Stimulated activated CD4-positive, alpha-beta T cell treated with anti-CD3 and anti-CD28 coated beads, TNF-alpha, amount 100 ng/mL, for 48 hours (primary cell): ENCODE results near the gene LRRC14B.

Experiments used
- DNase-seq, 3 donors: peaks; one replicate each; pipeline ENCODE4 v3.0.0-alpha.2; 2020; ENCODE audit warnings: low read depth in 3 of 3

Gene LRRC14B

DNA sequence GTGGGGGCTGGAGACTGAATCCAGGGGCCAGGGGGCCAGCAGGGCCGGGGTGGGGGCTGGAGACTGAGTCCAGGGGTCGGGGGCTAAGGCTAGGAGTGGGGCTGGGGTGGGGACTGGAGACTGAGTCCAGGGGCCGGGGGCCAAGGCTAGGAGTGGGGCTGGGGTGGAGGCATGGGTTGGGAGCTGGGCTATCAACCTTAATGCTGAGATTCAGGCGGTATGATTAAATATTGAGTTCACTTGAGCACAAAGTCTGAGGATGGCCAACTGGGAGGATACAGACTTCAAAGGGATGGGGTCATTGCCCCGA is 17.0 kb upstream of the LRRC14B start:
- DNase-seq = no peak

DNA sequence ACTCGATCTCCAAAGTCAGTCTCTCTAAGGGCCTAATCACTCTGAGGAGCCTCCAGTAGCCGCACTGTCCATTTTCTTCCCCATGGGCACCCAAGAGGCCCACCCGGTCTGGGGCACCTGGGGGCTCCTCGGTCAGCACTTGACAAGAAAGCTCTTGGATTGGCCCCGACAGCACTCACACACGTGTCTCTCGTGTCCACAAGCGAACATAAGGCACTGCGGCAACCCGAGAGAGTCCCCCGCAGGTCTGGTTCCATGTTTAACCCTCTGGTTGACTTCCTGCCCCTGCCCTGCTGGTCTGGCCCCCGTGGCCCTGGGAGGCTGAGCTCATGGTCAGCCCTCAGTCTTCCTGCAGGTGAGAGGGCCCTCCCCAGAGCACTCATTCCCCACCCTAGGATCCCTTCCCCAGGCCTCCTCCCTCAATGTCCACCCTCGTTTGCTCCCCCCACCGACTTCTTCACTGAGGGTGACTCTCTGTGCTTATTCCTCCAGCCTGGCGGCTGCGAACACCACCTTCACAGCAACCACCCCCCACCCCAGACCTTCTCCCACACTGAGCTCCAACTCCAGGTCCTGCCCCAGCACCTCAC is 16.3 kb upstream of the LRRC14B start:
- no peak for DNase-seq

DNA sequence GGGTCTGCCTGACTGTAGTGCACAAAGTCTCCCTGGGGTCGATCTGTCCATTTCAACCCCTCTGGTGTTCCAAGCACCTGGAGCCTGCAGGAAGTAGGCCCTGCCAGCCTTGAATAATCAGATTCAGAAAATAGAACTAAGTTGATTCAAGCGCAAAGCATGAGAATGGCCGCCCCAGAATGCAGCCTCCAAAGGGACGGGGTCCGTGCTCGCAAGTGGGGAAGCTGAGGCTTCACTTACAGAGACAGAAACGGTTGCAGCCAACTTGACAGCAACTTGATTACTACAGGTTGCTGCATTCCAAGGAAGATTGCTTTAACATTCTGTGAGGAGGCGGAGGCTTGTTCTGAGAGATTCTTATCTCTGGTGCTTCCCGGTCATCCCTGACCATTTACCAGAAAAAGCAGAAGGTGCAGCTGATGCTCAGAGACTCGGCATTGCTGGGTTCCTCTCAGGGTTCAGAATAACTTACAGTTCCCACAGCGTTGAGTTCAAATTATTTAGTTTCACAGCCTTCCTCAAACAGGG is 14.9 kb upstream of the LRRC14B start:
- no peak for DNase-seq

DNA sequence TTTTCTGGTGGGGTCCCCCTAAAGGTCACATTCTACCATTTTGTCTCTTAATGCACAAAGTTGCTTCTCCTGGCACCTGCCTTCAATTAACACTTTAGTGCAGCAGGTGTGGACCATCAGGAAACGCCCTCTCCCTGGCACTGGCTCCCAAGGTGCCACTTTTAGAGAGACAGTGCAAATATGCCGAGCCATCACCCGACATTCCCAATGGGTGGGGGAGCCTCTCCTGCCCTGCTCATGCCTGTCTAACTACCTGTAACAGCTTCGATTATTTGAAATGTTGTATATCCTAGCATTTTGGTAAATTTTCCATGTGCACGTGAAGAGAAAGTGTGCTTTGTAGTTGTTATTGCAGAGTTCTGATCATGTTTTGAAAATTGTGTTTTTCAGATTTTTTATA is 13.2 kb upstream of the LRRC14B start:
- no peak for DNase-seq

DNA sequence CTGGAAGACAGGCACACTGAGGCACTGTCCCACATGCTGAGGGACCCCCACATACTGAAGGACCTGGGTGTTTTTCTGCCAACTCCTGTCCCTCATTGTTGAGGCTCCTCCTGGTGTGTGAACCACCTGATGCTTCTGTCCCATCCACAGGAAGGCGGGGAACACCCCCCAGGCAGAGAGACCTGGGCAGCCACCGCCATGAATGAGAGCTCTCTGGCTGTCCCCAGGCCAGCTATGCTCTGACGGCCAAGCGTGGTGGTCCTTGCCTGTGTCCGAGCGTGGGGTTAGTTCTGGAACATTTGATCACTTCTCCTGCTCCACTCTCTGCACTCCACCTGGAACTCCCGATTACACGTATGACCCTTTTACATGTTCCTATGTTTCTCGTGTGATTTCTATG is 11.9 kb upstream of the LRRC14B start:
- DNase-seq = no peak

DNA sequence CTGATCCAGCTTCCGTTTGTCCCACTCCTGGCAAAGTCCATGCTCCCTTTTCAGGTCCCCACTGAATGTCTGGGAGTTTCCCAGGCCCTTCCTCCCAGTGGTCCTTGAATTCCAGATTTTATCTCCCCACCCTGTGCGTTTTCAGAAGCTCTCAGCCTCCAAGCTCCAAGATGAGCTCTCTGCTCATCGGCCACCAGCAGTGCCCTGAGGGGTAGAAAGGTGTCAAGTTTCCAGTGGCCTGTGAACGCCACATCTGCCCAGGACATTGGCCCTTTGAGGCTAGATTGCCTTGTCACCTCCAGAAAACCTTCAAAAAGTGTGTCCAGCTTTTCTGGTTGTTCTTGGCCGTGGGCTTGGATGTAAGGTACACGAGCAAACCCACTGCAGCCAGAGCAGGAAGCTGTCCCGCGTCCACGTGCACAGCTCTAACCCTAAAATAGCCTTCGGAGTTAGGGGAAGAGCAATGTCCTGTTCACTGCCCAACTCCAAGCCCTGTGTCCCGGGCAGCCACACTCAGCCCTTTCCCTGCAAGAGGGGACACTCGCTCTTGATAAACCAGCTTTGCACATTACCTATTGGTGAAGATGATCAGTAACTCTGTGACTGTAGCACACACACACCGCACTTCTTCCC is 10.9 kb upstream of the LRRC14B start:
- no peak for DNase-seq

DNA sequence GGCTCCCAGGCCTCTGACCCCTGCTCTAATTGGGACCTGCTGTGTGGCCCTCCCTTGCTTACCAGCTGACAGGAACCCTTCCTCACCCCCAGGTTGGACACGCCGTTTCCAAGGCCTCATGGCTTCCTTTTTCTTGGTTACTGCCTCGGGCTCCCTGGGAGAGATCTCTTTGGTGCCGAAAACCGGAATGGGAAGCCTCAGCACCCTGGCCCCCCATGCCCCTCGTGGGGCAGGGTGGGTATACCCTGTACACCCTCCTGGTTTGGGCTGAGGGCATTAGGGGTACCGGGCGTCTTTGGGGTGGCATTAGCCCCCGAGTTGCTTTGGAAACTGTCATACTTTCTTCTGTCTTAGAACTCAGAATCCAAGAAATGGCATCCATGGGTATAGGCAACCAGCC is 10.1 kb upstream of the LRRC14B start:
- no peak for DNase-seq

DNA sequence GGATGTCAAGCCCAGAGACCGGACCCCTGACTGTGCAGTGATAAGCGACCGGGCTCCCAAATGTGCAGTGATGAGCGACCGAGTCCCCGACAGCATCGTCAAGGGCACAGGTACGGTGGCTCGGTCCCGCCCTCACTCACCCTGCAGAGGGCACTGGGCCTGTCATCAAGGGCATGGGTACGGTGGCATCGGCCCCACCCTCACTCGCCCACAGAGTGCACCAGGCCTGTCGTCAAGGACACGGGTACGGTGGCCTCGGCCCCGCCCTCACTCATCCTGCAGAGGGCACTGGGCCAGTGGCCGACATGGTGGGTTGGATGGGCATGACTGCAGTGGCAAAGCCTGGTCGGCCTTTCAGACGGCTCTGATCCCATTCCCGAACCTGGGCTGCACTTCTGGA is 9.7 kb upstream of the LRRC14B start:
- no peak for DNase-seq

DNA sequence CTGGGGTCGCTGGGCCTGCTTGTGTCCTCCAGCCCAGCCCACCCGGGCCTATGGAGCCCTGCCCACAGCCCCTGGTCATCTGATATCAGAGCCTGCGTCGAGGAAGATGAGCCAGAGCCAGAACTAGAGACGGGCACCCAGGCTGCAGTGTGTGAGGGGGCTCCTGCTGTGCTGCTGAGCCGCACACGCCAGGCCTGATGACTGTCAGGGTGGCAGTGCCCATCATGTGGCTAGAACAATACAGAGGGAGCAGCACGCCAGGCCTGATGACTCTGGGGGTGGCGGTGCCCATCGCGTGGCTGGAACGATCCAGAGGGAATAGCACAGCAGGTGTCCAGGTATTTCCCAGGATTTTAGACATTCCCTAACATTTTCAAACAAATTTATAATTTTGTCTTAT is 9.2 kb upstream of the LRRC14B start:
- no peak for DNase-seq

DNA sequence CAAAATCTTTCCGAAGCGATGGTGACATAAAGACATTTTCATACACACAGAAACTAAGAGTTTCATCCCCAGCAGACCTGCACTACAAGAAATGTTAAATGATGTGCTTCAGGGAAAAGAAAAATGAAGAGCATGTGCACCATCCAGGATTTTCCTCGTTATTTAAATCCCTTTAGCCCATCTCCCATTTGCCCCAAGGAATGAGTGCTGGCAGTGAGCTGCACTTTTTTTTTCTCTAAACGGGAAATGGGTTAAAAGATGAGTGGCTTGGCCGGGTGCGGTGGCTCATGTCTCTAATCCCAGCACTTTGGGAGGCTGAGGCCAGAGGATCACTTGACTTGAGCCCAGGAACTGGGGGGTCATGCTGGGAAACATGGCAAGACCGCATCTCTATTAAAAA is 6.8 kb upstream of the LRRC14B start:
- DNase-seq = no peak

DNA sequence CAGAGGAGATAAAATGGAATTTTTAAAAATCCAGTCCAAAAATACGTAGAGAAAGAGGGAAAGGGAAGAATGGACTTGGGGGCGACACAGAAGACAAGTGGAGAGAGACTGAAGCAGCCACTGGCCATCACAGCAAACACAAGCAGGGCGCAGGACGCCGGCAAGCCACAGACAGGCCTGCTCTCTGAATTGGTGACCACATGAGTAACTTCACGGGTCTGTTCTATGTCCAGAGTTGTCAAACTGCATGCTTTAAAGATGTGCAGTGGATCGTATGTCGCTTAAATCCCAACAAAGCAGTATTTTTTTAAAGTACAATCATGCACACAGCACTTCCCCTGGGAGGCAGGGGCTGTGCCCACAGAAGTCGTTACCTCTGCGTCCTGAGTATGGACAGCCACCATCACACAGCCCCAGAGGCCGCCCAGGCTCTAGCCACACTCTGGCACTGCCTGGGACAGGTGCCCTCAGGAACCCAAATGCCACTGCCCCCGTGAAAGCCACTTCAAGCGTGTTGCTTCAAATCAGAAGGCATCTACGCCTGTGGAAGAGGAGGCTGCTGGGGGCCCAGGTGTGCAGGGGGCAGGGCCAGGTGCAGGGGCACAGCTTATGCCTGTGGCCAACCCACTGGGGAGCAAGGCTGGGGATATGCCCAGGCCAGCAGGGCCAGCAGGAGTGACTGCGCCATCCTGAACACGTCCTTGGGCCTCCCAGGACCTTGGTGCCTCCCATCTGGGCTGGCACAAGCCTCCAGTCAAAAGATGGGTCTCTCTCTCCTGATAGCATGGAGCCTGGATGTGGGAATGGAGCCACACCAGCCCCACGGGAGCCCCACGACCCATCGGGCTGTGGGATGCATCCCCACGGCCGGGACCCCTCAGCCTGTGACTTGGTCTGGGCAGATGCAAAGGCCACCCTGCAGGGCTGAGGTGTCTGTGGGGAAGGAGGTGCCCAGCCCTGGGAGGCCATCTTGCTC is 5.9 kb upstream of the LRRC14B start:
- DNase-seq = no peak

DNA sequence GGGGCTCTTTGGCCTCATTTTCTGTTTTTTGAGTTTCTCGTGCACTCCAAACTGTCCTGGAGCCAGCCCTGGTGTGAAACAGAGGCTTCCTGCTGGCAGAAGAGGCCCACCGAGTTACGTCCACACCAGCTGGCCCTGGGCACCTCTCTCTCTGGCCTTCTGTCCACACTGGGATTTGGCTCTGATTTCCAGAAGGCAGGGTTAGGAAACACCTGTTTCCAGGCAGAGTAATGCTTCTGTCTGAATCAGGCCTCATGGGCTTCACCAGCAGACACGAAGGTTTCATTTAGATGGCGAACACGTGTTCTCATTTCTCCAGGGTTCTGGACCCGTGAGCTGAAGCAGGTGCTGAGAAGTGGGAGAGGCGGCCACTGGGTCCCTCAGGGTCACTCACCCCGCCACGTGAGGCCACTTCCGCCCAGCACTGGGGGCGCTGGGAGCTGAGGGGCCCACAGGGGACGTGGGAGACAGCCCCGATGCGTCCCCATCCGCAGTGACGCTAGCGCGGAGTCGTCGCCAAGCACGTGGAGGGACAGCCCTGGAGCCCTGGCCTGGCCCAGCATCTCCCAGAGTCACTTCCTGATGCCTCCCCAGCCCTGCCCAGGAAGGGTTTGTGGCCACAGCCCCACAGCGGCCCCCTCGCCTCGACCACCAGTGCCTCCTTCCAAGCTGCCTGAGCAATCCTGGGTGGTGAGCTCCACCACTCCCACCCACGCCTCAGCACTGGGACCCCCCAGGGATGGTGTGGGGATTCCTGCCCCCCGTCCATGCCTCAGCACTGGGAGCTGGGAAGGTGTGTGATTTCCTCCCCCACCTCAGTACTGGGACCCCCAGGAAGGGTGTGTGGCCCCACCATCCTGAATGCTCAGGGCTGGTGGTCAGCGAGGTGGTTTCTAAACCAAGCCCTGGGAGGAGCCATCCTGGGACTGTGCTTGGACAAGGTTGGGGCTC is 4.9 kb upstream of the LRRC14B start:
- no peak for DNase-seq

DNA sequence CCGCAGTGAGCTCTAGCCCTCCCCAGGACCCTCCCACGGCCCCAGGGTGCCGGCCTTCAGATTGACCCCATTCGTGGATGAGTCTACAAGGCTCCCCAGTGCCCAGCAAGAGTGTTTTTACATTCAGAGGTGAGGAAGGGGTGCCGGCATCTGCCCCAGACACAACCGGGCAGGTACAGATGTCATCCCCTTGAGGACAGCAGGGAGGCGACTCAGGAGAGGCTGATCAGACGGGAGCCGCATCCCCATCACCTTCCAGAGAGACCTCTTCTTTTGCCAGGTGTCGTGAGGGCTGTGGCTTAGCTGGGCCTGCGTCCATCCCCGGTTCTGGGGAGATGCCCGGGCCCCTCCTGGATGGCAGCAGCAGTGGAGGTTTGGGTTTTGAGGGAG is 4.3 kb upstream of the LRRC14B start:
- no peak for DNase-seq

DNA sequence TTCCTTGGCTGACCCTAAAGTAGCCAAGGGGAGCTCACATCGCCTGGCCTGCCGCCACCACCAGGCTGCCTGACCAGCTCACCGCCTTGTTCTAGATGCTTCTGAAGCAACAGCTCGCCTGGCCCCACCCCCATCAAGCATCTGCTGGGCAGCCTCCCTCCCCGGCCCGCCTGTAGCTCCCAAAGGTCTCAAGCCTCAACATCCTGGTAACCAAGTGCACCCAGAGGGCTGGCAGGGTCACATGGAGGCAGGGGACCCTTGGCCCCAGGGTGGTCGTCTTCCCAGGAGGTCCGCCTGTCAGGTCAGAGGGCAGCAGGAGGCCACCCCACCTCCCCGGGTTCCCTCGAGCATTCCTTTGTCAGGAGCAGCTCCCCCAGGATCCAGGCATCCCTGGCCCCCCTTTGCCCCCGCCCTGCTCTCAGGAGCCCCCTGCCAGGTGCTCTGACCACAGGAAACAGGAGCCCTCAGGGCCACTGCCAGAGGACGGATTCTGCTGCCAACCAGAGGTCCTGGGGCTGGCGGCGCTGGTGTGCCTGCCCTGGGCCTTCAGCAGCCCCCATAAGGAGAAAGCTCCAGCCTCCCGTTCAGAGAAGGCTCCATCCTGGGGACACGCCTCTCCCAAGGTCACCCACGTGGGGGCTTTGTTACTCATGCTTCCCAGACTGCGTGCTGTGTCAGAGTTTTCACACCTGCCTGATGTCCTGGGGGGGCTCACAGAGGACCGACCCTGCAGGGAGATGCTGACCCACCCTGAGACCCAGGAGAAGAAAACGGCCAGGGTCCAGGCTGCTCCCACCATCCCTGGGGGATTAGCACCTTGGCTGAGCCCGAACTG is 3.5 kb upstream of the LRRC14B start:
- no peak for DNase-seq

DNA sequence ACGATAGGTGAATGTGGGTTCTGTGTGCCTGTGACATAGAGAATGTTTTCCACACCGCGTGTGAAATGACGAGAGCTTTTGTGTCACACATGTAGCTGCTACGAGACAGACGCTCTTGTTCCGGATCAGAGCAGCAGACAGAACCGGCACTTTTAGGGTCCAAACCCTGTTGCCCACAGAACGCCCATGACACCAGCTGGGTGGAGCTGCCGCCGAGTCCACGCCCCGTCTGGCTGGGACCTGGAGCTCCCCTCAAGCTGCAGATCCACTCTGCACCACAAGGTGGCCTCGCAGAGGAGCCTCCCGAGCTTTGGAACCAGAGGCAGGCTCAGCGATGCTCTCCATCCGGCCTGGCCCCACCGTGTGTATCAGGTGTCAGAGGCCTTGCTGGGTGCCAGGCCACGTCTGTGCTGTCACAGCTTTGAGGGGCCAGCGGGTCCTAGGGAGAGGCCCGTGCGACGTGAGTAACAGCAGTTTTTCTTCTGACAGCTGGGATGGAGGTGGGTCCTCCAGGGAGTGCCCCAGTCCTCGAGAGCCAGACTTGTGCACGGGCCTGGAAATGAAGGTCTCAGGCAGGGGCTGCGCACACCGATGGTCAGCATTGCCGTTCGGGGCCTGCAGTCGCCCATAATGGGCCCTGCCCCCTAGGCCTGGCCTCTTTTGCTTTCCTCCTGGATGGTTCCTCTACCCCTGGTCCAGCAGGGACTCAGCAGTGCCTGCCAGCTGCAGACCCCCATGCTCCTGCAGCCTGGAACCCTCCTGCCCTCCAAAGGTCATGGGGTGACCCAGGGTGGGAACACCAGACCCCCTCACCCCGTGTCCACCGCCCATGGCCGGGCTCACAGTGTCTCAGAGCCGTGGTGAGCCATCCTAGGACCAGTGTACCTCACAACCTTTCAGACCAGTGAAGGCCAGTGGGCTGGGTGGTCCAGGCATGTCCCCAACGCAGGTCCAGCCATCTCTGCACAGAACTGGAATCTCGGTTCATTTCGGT is 2.5 kb upstream of the LRRC14B start:
- peak; percentile 72 to 84 (median 77) for DNase-seq

DNA sequence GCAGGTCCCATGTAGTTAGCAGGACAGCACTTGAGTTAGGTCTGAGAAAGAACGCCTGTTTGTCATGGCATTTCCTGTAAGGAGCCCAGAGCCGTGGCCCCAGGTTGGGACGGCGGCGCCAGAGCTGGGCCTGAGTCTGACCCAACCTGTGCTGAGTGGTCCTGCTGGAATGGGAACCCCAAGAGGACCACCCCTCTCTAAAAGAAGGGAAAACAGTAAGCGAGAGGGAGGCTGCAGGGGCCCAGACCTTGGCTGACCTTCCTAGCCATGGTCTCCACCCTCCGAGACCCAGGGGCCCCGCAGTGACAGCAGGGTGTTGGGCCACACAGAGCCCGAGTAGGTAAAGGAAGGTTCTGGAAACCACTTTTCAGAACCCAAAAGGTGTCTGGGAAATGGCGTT is 1.8 kb upstream of the LRRC14B start:
- DNase-seq = no peak

DNA sequence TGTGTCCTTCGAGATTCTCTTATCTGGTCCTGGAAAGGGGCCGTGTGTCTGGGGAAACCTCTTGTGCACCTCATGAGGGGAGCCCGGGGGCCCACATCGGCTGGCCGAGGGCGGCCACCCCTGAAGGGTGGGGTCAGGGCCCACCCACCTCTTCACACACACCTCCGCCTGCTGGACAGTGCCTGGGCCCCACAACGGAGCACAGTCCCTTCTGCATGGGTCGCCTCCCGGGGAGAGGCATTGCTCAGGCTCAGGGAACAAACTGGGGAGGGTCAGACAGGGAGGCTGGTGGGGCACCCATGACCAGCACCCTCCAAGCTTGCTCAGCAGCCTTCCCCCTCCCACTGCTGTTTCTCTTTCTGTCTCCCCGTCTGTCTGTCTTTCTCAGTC is 1.3 kb upstream of the LRRC14B start:
- no peak for DNase-seq

DNA sequence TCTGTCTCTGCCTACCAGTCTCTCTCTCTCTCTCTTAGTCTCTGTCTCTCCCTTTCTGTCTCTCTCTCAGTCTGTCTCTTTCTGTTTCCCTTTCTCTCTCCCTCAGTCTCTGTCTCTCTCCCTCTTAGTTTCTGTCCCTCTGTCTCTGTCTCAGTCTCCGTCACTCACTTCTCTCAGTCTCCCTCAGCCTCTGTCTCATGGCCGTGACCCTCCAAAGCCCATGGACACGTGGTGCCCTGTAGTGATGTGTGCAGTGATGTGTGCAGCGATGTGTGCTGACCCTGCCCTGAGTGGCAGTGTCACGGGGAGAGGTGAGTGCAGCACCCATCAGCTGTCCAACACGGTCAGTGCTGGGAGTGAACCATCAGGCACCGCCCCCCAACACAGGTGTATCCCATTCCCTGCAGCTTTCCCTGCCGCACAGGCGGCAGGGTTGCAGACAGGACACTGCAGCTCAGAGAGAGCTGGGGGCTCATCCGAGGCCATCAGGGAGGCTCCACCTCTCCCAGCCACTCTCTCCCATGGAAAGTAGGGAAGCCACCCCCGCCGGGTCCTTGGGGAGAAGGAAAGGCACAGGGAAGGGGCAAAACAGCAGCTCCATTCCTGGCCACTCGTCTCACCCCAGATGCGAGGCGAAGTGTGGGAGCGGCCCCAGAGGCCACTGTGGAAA is 794 bp upstream of the LRRC14B start:
- DNase-seq = no peak
